H9 (cell line): ENCODE measurements around the gene NELFCD. TPM values are rescaled to one million over a fixed set of nuclear protein-coding genes. Genes with fewer than 3 reads are reported as not detected.

Experiments used
- DNase-seq: peaks from one replicate; pipeline ENCODE4 v3.0.0-alpha.2; 2017
- H2AFZ ChIP-seq: one replicate; pipeline ENCODE4 v1.6.1; 2013; ENCODE audit warnings: mild to moderate bottlenecking, low read length, control low read depth, moderate library complexity
- H2AK5ac ChIP-seq: 2 replicates; pipeline ENCODE4 v1.6.1; 2013; ENCODE audit warnings: low read length, control low read depth, mixed read lengths; ENCODE audit not compliant: insufficient read length
- H2BK120ac ChIP-seq: one replicate; pipeline ENCODE4 v1.6.1; 2013; ENCODE audit warnings: low read depth, mild to moderate bottlenecking, low read length, control low read depth, inconsistent platforms; ENCODE audit not compliant: poor library complexity, severe bottlenecking
- H2BK12ac ChIP-seq: 2 replicates; pipeline ENCODE4 v1.6.1; 2013; ENCODE audit warnings: low read length, control low read depth, mixed read lengths, low read depth; ENCODE audit not compliant: insufficient read length
- H2BK15ac ChIP-seq: 2 replicates; pipeline ENCODE4 v1.6.1; 2013; ENCODE audit warnings: low read depth, low read length, control low read depth
- H2BK20ac ChIP-seq: one replicate; pipeline ENCODE4 v1.6.1; 2013; ENCODE audit warnings: low read depth, mild to moderate bottlenecking, low read length, control low read depth, inconsistent platforms; ENCODE audit not compliant: poor library complexity, severe bottlenecking
- H2BK5ac ChIP-seq: 2 replicates; pipeline ENCODE4 v1.6.1; 2013; ENCODE audit warnings: low read length, control low read depth, mixed read lengths; ENCODE audit not compliant: insufficient read length
- H3K14ac ChIP-seq: 2 replicates; pipeline ENCODE4 v1.6.1; 2013; ENCODE audit warnings: low read length, control low read depth; ENCODE audit not compliant: insufficient read depth
- H3K18ac ChIP-seq: 2 replicates; pipeline ENCODE4 v1.6.1; 2013; ENCODE audit warnings: low read depth, mild to moderate bottlenecking, mixed read lengths, low read length, control low read depth; ENCODE audit not compliant: insufficient read length
- H3K23ac ChIP-seq: 2 replicates; pipeline ENCODE4 v1.6.1; 2013; ENCODE audit warnings: low read length, control low read depth, mixed read lengths, low read depth; ENCODE audit not compliant: insufficient read length
- H3K23me2 ChIP-seq: 2 replicates; pipeline ENCODE4 v1.6.1; 2013; ENCODE audit warnings: low read depth, mild to moderate bottlenecking, mixed read lengths, low read length, control low read depth; ENCODE audit not compliant: insufficient read length, poor library complexity, severe bottlenecking
- H3K27ac ChIP-seq: 2 replicates; pipeline ENCODE4 v1.5.1; 2013; ENCODE audit warnings: low read length, control low read depth, mixed read lengths, low read depth; ENCODE audit not compliant: insufficient read length
- H3K27me3 ChIP-seq: 2 replicates; pipeline ENCODE4 v1.6.1; 2013; ENCODE audit warnings: low read length, control low read depth, inconsistent platforms; ENCODE audit not compliant: insufficient read depth
- H3K4ac ChIP-seq: 2 replicates; pipeline ENCODE4 v1.6.1; 2013; ENCODE audit warnings: low read depth, mild to moderate bottlenecking, control low read depth, inconsistent platforms, low read length, moderate library complexity
- H3K4me1 ChIP-seq: 2 replicates; pipeline ENCODE4 v1.6.1; 2013; ENCODE audit warnings: low read length, control low read depth, inconsistent platforms; ENCODE audit not compliant: insufficient read depth
- H3K4me2 ChIP-seq: 2 replicates; pipeline ENCODE4 v1.6.1; 2013; ENCODE audit warnings: low read length, control low read depth, mixed read lengths; ENCODE audit not compliant: insufficient read length, insufficient read depth
- H3K56ac ChIP-seq: 2 replicates; pipeline ENCODE4 v1.6.1; 2013; ENCODE audit warnings: low read depth, mild to moderate bottlenecking, mixed read lengths, low read length, control low read depth; ENCODE audit not compliant: insufficient read length
- H3K79me1 ChIP-seq: 2 replicates; pipeline ENCODE4 v1.6.1; 2013; ENCODE audit warnings: low read depth, mild to moderate bottlenecking, moderate library complexity, low read length, control low read depth, inconsistent platforms; ENCODE audit not compliant: insufficient read depth, poor library complexity, severe bottlenecking
- H3K79me2 ChIP-seq: 2 replicates; pipeline ENCODE4 v1.6.1; 2013; ENCODE audit warnings: low read length, control low read depth, inconsistent platforms; ENCODE audit not compliant: insufficient read depth
- H3K9ac ChIP-seq: 2 replicates; pipeline ENCODE4 v1.6.1; 2013; ENCODE audit warnings: low read length, control low read depth, mixed read lengths; ENCODE audit not compliant: insufficient read length; ENCODE audit errors: extremely low read depth
- H3K9me3 ChIP-seq: one replicate; pipeline ENCODE4 v1.6.1; 2013; ENCODE audit warnings: low read depth, low read length, inconsistent platforms; ENCODE audit not compliant: control insufficient read depth
- H3T11ph ChIP-seq: one replicate; pipeline ENCODE4 v1.6.1; 2013; ENCODE audit warnings: mild to moderate bottlenecking, low read length, control low read depth, inconsistent platforms
- H4K20me1 ChIP-seq: one replicate; pipeline ENCODE4 v1.6.1; 2013; ENCODE audit not compliant: control insufficient read depth, insufficient read length, insufficient read depth
- H4K5ac ChIP-seq: 2 replicates; pipeline ENCODE4 v1.6.1; 2013; ENCODE audit warnings: low read depth, mild to moderate bottlenecking, mixed read lengths, low read length, control low read depth; ENCODE audit not compliant: insufficient read length
- H4K8ac ChIP-seq: replicated peaks from 2 replicates; pipeline ENCODE4 v1.6.1; 2013; ENCODE audit warnings: low read length, control low read depth, mixed read lengths, low read depth; ENCODE audit not compliant: insufficient read length
- H4K91ac ChIP-seq: 2 replicates; pipeline ENCODE4 v1.6.1; 2013; ENCODE audit warnings: low read depth, mild to moderate bottlenecking, moderate library complexity, mixed read lengths, low read length, control low read depth; ENCODE audit not compliant: insufficient read length
- H3K27ac Mint-ChIP-seq, 3 experiments: 2 replicates in 2 of 3; 3 replicates in 1 of 3; pipeline ENCODE4 v1.8.0; 2020 to 2021; ENCODE audit warnings: mixed read lengths in 3 of 3, mild to moderate bottlenecking in 1 of 3, moderate library complexity in 1 of 3
- H3K27me3 Mint-ChIP-seq: 2 replicates; pipeline ENCODE4 v1.8.0; 2021; ENCODE audit warnings: low read depth, mild to moderate bottlenecking, moderate library complexity, mixed read lengths
- H3K36me3 Mint-ChIP-seq, 3 experiments: 2 replicates in 2 of 3; 3 replicates in 1 of 3; pipeline ENCODE4 v1.8.0; 2020 to 2021; ENCODE audit warnings: low read depth in 3 of 3, mixed read lengths in 3 of 3; ENCODE audit not compliant: insufficient read depth in 1 of 3
- H3K4me1 Mint-ChIP-seq, 2 experiments: 2 replicates each; pipeline ENCODE4 v1.8.0; 2020; ENCODE audit warnings: mixed read lengths in 2 of 2
- H3K4me3 Mint-ChIP-seq, 2 experiments: 2 replicates in 1 of 2; 3 replicates in 1 of 2; pipeline ENCODE4 v1.8.0; 2020 to 2021; ENCODE audit warnings: mild to moderate bottlenecking in 2 of 2, mixed read lengths in 2 of 2, moderate library complexity in 1 of 2
- H3K9me3 Mint-ChIP-seq, 2 experiments: 2 replicates in 1 of 2; 3 replicates in 1 of 2; pipeline ENCODE4 v1.8.0; 2020; ENCODE audit warnings: mild to moderate bottlenecking in 2 of 2, mixed read lengths in 2 of 2, moderate library complexity in 1 of 2
- WGBS: extraction: QIAGEN DNeasy Blood & Tissue Kit; methylation state at CpG from one replicate; pipeline ENCODE4 v1.1.7; 2013; ENCODE audit warnings: missing lambda C conversion rate, low lambda C conversion rate, mixed read lengths; ENCODE audit not compliant: insufficient read length; ENCODE audit errors: extremely low coverage; 5-methylcytosine and 5-hydroxymethylcytosine counted together
- total RNA-seq: library from RNA; stranded (reverse); gene quantifications from 2 replicates; pipeline ENCODE4 v1.2.1, GENCODE V29; 2021
- TF ChIP-seq, protein P1 (sequence below): fragments of 200-600 bp; sonication (generic); conservative IDR thresholded peaks from 3 replicates; pipeline ENCODE4 v1.8.0; 2021; ENCODE audit warnings: antibody characterized with exemption, mild to moderate bottlenecking

Gene NELFCD
- total RNA-seq, 1 experiment from 2014 or later = 57.8 TPM

DNA sequence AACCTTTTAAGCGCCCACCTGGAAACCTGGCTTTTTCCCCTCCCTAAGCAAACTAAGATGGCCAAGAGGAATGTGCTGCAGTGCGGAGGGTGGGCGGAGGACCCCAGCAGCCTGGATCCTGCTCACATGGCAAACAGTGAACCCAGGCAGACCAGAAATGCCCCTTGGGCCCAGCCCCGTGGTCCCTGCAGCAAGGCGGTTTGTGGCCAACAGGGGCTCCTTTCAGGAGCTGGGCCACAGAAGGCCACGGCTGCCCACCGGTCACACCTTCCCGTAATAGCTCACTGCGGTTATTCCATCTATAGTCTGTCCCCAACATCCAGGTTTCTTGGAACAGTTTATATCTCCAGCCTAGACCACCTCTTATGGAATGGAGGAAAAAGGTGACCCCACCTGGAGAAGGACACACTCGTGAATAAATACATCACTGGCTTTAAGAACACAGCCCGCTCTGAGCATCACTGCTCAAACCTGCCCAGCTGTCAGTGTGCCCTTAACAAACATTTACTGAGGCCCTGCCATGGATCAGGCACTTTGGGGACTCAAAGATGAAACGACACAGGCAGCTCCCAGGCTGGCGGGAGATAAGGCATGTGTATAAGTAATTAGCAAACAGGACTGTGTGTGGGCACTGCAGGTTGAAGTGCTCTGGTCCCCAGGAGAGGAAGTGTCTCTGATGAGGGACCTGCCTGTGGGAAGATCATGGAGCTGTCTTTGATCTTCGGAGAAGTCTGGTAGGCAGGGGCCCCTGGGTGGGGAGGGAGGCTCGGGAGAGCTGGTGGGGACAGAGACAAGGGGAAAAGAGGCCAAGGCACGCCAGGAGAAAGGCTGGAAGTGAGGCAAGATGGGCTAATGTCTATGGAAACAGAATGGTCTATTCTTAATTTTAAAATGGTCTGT is 35.0 kb downstream of the NELFCD start:
- no peak overlapping the region for H3K23ac ChIP-seq
- H3K9ac ChIP-seq = no peak overlapping the region
- TF ChIP-seq, protein P1, sequence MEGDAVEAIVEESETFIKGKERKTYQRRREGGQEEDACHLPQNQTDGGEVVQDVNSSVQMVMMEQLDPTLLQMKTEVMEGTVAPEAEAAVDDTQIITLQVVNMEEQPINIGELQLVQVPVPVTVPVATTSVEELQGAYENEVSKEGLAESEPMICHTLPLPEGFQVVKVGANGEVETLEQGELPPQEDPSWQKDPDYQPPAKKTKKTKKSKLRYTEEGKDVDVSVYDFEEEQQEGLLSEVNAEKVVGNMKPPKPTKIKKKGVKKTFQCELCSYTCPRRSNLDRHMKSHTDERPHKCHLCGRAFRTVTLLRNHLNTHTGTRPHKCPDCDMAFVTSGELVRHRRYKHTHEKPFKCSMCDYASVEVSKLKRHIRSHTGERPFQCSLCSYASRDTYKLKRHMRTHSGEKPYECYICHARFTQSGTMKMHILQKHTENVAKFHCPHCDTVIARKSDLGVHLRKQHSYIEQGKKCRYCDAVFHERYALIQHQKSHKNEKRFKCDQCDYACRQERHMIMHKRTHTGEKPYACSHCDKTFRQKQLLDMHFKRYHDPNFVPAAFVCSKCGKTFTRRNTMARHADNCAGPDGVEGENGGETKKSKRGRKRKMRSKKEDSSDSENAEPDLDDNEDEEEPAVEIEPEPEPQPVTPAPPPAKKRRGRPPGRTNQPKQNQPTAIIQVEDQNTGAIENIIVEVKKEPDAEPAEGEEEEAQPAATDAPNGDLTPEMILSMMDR = no peak
- no peaks in the 10 kb centered on the region for H3K23me2 ChIP-seq
- H3K27me3 ChIP-seq = no peaks in the 10 kb centered on the region
- no peak overlapping the region for H2BK120ac ChIP-seq
- H3K56ac ChIP-seq = no peak overlapping the region
- no peak overlapping the region for H2BK12ac ChIP-seq
- H2BK5ac ChIP-seq = no peak overlapping the region
- H2AFZ ChIP-seq = no peak overlapping the region
- H3K9me3 ChIP-seq = no peaks in the 10 kb centered on the region
- Mint-ChIP-seq H3K27me3 (peaks cover 22% of the 10 kb centered on the region), H3K9me3 (no peaks in the 10 kb centered on the region), H3K4me1 (peaks cover 11 to 19% of the 10 kb centered on the region in 2 experiments; a peak in 3 of 4 replicates), H3K36me3 (no peaks in the 10 kb centered on the region; a peak in 1 of 7 replicates), H3K27ac (no peak overlapping the region), H3K4me3 (no peak overlapping the region)
- no peak overlapping the region for H3K18ac ChIP-seq
- peaks cover 2% of the 10 kb centered on the region; the same call in 1 of the 2 replicates for H3K4me1 ChIP-seq
- H2BK20ac ChIP-seq = no peak overlapping the region
- no CpG with 5 or more reads among the region's 16 CpGs for WGBS
- no peak overlapping the region for H3K27ac ChIP-seq
- H3K4ac ChIP-seq = no peak overlapping the region
- H4K20me1 ChIP-seq = no peaks in the 10 kb centered on the region
- no peak overlapping the region for H2BK15ac ChIP-seq
- no peak overlapping the region; the same call in 1 of the 2 replicates for H3K14ac ChIP-seq
- DNase-seq = no peak
- H4K91ac ChIP-seq = no peak overlapping the region
- no peaks in the 10 kb centered on the region for H3K79me2 ChIP-seq
- no peaks in the 10 kb centered on the region for H3K79me1 ChIP-seq
- H3K4me2 ChIP-seq = no peak overlapping the region
- no peak overlapping the region for H4K5ac ChIP-seq
- H2AK5ac ChIP-seq = no peak overlapping the region
- no peak overlapping the region for H4K8ac ChIP-seq
- no peak overlapping the region for H3T11ph ChIP-seq
